ENCODE data around the gene GATA2.

The GATA2 gene

DNA sequence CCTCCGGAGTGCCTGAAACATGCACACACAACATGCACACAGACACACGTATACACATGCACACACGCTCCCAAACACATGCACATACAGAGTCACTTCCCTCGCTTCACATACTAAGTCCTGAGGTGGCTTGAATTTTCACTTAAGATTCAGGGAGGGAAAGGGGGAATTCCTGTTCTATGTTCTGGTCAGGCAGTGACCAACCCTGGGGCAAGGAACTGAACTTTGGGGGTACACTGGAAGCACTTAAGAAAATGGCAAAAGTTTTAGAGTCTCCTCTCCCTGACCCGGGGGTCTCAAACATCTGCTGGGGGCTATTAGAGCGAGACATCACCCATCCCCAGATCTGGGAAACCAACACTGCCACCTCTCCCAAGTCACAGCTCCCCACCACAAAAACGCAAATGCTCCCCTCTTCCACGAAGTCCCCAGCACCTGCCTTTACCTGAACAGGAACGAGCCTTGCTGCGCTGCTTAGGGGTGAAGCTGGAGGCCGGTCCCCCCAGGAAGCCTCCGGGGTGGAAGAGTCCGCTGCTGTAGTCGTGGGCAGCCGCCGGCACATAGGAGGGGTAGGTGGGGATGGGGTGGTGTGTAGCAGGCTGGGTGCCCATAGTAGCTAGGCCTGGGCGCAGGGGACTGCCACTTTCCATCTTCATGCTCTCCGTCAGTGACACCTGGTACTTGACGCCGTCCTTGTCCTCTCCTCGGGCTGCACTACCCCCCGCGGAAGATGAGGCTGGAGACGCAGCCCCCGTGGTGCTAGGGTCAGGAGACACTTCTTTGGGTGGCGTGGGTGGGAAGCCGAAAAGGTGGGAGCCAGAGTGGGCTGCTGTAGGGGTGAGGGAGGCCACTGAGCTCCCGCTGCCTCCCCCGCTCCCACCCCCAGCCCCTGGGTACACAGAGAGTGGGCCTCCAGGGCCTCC lies 7.5 kb downstream of the GATA2 start:
- TF ChIP-seq, protein P1, sequence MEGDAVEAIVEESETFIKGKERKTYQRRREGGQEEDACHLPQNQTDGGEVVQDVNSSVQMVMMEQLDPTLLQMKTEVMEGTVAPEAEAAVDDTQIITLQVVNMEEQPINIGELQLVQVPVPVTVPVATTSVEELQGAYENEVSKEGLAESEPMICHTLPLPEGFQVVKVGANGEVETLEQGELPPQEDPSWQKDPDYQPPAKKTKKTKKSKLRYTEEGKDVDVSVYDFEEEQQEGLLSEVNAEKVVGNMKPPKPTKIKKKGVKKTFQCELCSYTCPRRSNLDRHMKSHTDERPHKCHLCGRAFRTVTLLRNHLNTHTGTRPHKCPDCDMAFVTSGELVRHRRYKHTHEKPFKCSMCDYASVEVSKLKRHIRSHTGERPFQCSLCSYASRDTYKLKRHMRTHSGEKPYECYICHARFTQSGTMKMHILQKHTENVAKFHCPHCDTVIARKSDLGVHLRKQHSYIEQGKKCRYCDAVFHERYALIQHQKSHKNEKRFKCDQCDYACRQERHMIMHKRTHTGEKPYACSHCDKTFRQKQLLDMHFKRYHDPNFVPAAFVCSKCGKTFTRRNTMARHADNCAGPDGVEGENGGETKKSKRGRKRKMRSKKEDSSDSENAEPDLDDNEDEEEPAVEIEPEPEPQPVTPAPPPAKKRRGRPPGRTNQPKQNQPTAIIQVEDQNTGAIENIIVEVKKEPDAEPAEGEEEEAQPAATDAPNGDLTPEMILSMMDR (IDR thresholded peaks at IDR 0.05; ENCODE audit: insufficient read depth, low read length, poor library complexity, severe bottlenecking) = no peak
- no peak for TF ChIP-seq EZH2phosphoT487 (conservative IDR thresholded peaks at IDR 0.05; ENCODE audit: low read length)
- Histone ChIP-seq H3K9me2 (replicated peaks; ENCODE audit: insufficient read depth, low read length) (no peaks in the 10 kb centered on the region), H4K20me1 (ENCODE audit: low read depth, low read length) (no peaks in the 10 kb centered on the region), H3K4me2 (ENCODE audit: low read depth, low read length, poor library complexity, severe bottlenecking) (no peak overlapping the region), H3K9me3 (ENCODE audit: insufficient read depth, low read length) (no peaks in the 10 kb centered on the region), H3K27ac (ENCODE audit: low read depth, low read length) (no peak overlapping the region), H3K27me3 (ENCODE audit: low read length) (no peaks in the 10 kb centered on the region), H3K79me2 (ENCODE audit: insufficient read depth, low read length) (no peaks in the 10 kb centered on the region), H3K4me3 (ENCODE audit: insufficient read depth, low read length, poor library complexity, severe bottlenecking) (no peak overlapping the region), H2AFZ (ENCODE audit: low read depth, low read length, severe bottlenecking) (no peak overlapping the region), H3K36me3 (ENCODE audit: low read length) (no peaks in the 10 kb centered on the region), H3F3A (ENCODE audit: insufficient read depth) (no peaks in the 10 kb centered on the region), H3K9ac (ENCODE audit: low read length) (no peak overlapping the region)

DNA sequence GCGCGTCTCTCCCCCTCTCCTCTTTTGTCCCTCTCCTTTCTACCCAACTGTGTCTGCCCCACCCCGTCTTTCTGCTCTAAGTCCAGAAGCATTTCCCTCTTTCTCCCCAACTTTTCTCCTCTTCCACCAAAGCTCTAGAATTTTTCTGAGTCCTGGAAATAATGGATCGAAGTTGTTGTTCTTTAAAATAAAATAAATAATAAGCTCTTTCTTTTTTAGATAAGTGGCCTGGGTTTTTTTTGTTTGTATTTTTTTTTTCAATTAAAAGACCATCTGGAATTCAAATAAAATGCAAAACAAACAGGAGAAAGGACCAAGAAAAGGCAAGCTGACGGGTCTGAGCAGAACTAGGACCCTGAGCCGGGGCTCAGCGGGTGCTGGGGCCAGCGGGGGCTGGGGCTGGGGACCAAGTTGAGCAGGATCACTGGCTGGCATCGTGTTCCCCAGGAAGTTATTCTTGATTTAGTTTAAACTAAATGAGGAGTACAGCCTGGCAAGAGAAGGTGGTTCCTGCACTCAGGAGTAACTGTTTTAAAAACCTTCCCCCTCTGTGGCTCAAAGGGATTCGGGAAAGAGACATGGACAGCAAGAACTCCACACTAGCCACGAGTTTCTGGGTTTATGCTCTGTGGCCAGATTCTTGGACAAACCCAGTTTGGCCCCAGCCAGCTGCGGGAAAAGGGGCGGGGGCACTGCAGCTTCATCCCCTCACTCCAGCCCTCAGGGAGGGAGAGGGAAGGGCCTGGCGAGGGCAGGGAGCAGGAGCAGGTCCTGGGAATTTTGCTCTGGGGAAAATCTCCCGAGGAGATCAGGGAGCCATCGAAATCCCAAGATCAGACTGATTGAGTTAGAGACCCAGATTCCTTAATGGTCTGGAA lies 8.4 kb downstream of the GATA2 start:
- no peaks in the 10 kb centered on the region for H3K79me2 ChIP-seq (ENCODE audit: insufficient read depth, low read length)
- no peaks in the 10 kb centered on the region for H4K20me1 ChIP-seq (ENCODE audit: low read depth, low read length)
- H3K36me3 ChIP-seq (ENCODE audit: low read length) = no peaks in the 10 kb centered on the region
- TF ChIP-seq, protein P1 (IDR thresholded peaks at IDR 0.05; ENCODE audit: insufficient read depth, low read length, poor library complexity, severe bottlenecking) = no peak
- no peak for TF ChIP-seq EZH2phosphoT487 (conservative IDR thresholded peaks at IDR 0.05; ENCODE audit: low read length)
- H3K9me2 ChIP-seq (replicated peaks; ENCODE audit: insufficient read depth, low read length) = no peaks in the 10 kb centered on the region
- no peak overlapping the region for H3K27ac ChIP-seq (ENCODE audit: low read depth, low read length)
- no peaks in the 10 kb centered on the region for H3K9me3 ChIP-seq (ENCODE audit: insufficient read depth, low read length)
- H3K27me3 ChIP-seq (ENCODE audit: low read length) = no peaks in the 10 kb centered on the region
- no peak overlapping the region for H3K4me3 ChIP-seq (ENCODE audit: insufficient read depth, low read length, poor library complexity, severe bottlenecking)
- no peaks in the 10 kb centered on the region for H3F3A ChIP-seq (ENCODE audit: insufficient read depth)
- no peak overlapping the region for H3K4me2 ChIP-seq (ENCODE audit: low read depth, low read length, poor library complexity, severe bottlenecking)
- H2AFZ ChIP-seq (ENCODE audit: low read depth, low read length, severe bottlenecking) = no peak overlapping the region
- H3K9ac ChIP-seq (ENCODE audit: low read length) = no peak overlapping the region

DNA sequence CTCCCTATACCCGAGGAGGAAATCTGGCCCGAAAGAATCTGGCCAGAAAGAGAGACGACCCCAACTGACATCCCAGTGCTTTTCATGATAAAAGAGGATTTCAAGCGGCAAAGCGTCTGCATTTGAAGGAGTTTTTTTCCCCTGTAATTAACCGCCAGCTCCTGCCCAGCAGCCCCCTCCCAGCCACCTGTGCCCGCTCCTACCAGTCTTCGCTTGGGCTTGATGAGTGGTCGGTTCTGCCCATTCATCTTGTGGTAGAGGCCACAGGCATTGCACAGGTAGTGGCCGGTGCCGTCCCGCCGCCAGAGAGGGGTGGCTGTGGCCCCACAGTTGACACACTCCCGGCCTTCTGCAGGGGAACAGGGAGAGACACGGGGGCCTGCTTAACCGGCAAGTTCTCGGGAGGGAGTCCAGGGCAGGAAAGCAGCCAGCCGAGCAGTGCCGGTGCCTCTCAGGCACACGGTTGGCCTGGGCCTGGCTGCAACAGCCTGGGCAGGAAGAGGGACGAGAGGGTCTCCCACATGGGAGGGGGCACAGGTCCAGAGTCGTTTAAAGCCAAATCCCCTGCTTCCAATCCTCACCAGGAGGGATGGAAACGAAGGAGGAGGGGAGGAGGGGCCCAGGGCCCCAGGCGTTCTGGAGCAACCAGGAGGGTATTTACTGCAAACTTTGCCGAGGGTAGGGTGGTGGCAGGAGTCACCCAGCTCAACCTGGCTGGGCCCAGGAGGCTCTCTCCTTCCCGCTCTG lies 9.2 kb downstream of the GATA2 start:
- Histone ChIP-seq H3K9me3 (ENCODE audit: insufficient read depth, low read length) (no peaks in the 10 kb centered on the region), H3K27ac (ENCODE audit: low read depth, low read length) (no peak overlapping the region), H2AFZ (ENCODE audit: low read depth, low read length, severe bottlenecking) (no peak overlapping the region), H3F3A (ENCODE audit: insufficient read depth) (no peaks in the 10 kb centered on the region), H3K79me2 (ENCODE audit: insufficient read depth, low read length) (no peaks in the 10 kb centered on the region), H3K4me3 (ENCODE audit: insufficient read depth, low read length, poor library complexity, severe bottlenecking) (no peak overlapping the region), H3K27me3 (ENCODE audit: low read length) (no peaks in the 10 kb centered on the region), H3K36me3 (ENCODE audit: low read length) (no peaks in the 10 kb centered on the region), H3K4me2 (ENCODE audit: low read depth, low read length, poor library complexity, severe bottlenecking) (no peak overlapping the region), H4K20me1 (ENCODE audit: low read depth, low read length) (no peaks in the 10 kb centered on the region), H3K9me2 (replicated peaks; ENCODE audit: insufficient read depth, low read length) (no peaks in the 10 kb centered on the region), H3K9ac (ENCODE audit: low read length) (no peak overlapping the region)
- TF ChIP-seq EZH2phosphoT487 (conservative IDR thresholded peaks at IDR 0.05; ENCODE audit: low read length) = no peak

Measured in SU-DHL-6 (cell line).